Ishikawa (cell line): ENCODE data around the gene ADAM10.

Experiments
- CEBPB ChIP-seq: IDR thresholded peaks from 2 replicates; pipeline ENCODE4 v1.6.1; 2012
- CREB1 ChIP-seq: IDR thresholded peaks from 2 replicates; pipeline ENCODE4 v1.6.1; 2012; ENCODE audit warnings: low read depth
- EGR1 ChIP-seq: IDR thresholded peaks from 2 replicates; pipeline ENCODE4 v1.6.1; 2012
- EP300 ChIP-seq: IDR thresholded peaks from 2 replicates; pipeline ENCODE4 v1.6.1; 2012; ENCODE audit warnings: borderline replicate concordance
- FOXM1 ChIP-seq: IDR thresholded peaks from 2 replicates; pipeline ENCODE4 v1.6.1; 2012; ENCODE audit warnings: low read depth, borderline replicate concordance
- MAX ChIP-seq: IDR thresholded peaks from 2 replicates; pipeline ENCODE4 v1.6.1; 2012
- NFIC ChIP-seq: IDR thresholded peaks from 2 replicates; pipeline ENCODE4 v1.6.1; 2012
- RAD21 ChIP-seq: IDR thresholded peaks from 2 replicates; pipeline ENCODE4 v1.6.1; 2012; ENCODE audit warnings: low read depth
- REST ChIP-seq: IDR thresholded peaks from 2 replicates; pipeline ENCODE4 v1.6.1; 2012; ENCODE audit warnings: low read depth, mild to moderate bottlenecking
- TAF1 ChIP-seq: IDR thresholded peaks from 2 replicates; pipeline ENCODE4 v1.6.1; 2012; ENCODE audit warnings: low read depth, mild to moderate bottlenecking
- TCF12 ChIP-seq: IDR thresholded peaks from 2 replicates; pipeline ENCODE4 v1.6.1; 2012; ENCODE audit warnings: low read depth
- TEAD4 ChIP-seq: IDR thresholded peaks from 2 replicates; pipeline ENCODE4 v1.6.1; 2012
- USF1 ChIP-seq: IDR thresholded peaks from 2 replicates; pipeline ENCODE4 v1.6.1; 2012
- YY1 ChIP-seq: IDR thresholded peaks from 2 replicates; pipeline ENCODE4 v1.6.1; 2012; ENCODE audit warnings: low read depth
- ZBTB7A ChIP-seq: IDR thresholded peaks from 2 replicates; pipeline ENCODE4 v1.6.1; 2012; ENCODE audit warnings: low read depth

Gene ADAM10

GRCh38 chr15:58740436-58740835 lies 9.1 kb downstream of the ADAM10 start:
- TF ChIP-seq CREB1 = no peak
- TF ChIP-seq CEBPB = no peak
- no peak for TF ChIP-seq EGR1
- TF ChIP-seq TAF1 = no peak
- TF ChIP-seq YY1 = no peak
- TF ChIP-seq NFIC = no peak
- no peak for TF ChIP-seq RAD21
- no peak for TF ChIP-seq FOXM1
- no peak for TF ChIP-seq TEAD4
- no peak for TF ChIP-seq MAX
- TF ChIP-seq REST = no peak
- TF ChIP-seq ZBTB7A = no peak
- no peak for TF ChIP-seq TCF12
- no peak for TF ChIP-seq USF1
- TF ChIP-seq EP300 = no peak

GRCh38 chr15:58738046-58738707 lies 11.3 kb downstream of the ADAM10 start:
- TF ChIP-seq TAF1 = no peak
- TF ChIP-seq EP300 = no peak
- TF ChIP-seq NFIC = no peak
- TF ChIP-seq TCF12 = no peak
- no peak for TF ChIP-seq USF1
- TF ChIP-seq ZBTB7A = no peak
- TF ChIP-seq CEBPB = no peak
- no peak for TF ChIP-seq CREB1
- no peak for TF ChIP-seq FOXM1
- no peak for TF ChIP-seq TEAD4
- TF ChIP-seq RAD21 = no peak

GRCh38 chr15:58737298-58737697 lies 12.2 kb downstream of the ADAM10 start:
- no peak for TF ChIP-seq CEBPB
- no peak for TF ChIP-seq TCF12
- no peak for TF ChIP-seq EP300
- no peak for TF ChIP-seq ZBTB7A
- TF ChIP-seq TAF1 = no peak
- TF ChIP-seq YY1 = no peak

GRCh38 chr15:58736018-58736643 lies 13.4 kb downstream of the ADAM10 start:
- no peak for TF ChIP-seq TEAD4
- no peak for TF ChIP-seq CREB1
- no peak for TF ChIP-seq ZBTB7A

GRCh38 chr15:58734859-58735258 lies 14.6 kb downstream of the ADAM10 start:
- TF ChIP-seq MAX (no peak), REST (no peak), USF1 (no peak), TEAD4 (no peak), CREB1 (no peak), NFIC (no peak), FOXM1 (no peak), CEBPB (no peak), TCF12 (no peak), ZBTB7A (no peak), YY1 (no peak), EP300 (no peak), EGR1 (no peak), TAF1 (no peak), RAD21 (no peak)
